ENCODE results near the gene ADAMTSL1. TPM values are rescaled to one million over a fixed set of nuclear protein-coding genes. Genes with fewer than 3 reads are reported as not detected.

The ADAMTSL1 gene
- total RNA-seq, 1 experiment from 2014 or later = 1.2 TPM

DNA sequence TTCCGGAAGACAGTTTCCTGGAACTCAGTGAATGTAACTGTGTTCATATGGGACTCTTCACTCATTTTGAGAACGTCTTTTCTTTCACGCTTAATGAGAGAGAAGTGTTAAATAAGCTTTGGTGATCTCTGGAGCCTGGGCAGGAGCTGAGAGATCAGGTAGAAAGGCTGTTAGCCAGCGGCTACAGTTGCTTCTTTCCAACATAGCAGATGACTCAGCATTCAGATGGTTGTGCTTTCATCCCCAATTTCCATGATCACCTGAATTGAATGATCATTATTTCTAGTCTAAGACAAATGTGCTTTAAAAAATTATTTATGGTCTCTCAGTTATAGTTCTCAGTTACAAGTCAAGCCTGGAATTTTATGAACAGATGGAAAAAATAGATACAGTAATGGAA, 234.5 kb downstream of the ADAMTSL1 start:
- H4K5ac ChIP-seq (ENCODE audit: insufficient read length, low read depth, low read length) = no peak overlapping the region
- TF ChIP-seq, protein P1, sequence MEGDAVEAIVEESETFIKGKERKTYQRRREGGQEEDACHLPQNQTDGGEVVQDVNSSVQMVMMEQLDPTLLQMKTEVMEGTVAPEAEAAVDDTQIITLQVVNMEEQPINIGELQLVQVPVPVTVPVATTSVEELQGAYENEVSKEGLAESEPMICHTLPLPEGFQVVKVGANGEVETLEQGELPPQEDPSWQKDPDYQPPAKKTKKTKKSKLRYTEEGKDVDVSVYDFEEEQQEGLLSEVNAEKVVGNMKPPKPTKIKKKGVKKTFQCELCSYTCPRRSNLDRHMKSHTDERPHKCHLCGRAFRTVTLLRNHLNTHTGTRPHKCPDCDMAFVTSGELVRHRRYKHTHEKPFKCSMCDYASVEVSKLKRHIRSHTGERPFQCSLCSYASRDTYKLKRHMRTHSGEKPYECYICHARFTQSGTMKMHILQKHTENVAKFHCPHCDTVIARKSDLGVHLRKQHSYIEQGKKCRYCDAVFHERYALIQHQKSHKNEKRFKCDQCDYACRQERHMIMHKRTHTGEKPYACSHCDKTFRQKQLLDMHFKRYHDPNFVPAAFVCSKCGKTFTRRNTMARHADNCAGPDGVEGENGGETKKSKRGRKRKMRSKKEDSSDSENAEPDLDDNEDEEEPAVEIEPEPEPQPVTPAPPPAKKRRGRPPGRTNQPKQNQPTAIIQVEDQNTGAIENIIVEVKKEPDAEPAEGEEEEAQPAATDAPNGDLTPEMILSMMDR (conservative IDR thresholded peaks at IDR 0.05) = no peak

More for the DNA sequence above, 234.5 kb downstream of the ADAMTSL1 start:
- Mint-ChIP-seq H3K36me3 (ENCODE audit: insufficient read depth in 1 of 3, low read depth in 3 of 3) (peaks cover 7 to 14% (median 9%) of the 10 kb centered on the region in 3 experiments), H3K27me3 (ENCODE audit: low read depth) (peaks cover 1% of the 10 kb centered on the region; the same call in 1 of the 2 replicates), H3K4me1 (peaks cover 4 to 8% of the 10 kb centered on the region in 2 experiments), H3K9me3 (peaks cover 11 to 14% of the 10 kb centered on the region in 2 experiments), H3K27ac (no peak overlapping the region; a peak in 2 of 7 replicates), H3K4me3 (no peak overlapping the region)
- Histone ChIP-seq H4K8ac (replicated peaks; ENCODE audit: insufficient read length, low read depth, low read length) (no peak overlapping the region), H2BK15ac (ENCODE audit: low read depth, low read length) (no peak overlapping the region), H3K79me1 (ENCODE audit: insufficient read depth, low read depth, low read length, poor library complexity, severe bottlenecking) (no peaks in the 10 kb centered on the region), H2AK5ac (ENCODE audit: insufficient read length, low read length) (no peak overlapping the region), H3K79me2 (ENCODE audit: insufficient read depth, low read length) (no peaks in the 10 kb centered on the region), H3K56ac (ENCODE audit: insufficient read length, low read depth, low read length) (no peak overlapping the region), H3K14ac (ENCODE audit: insufficient read depth, low read length) (no peak overlapping the region), H3K9ac (ENCODE audit: extremely low read depth, insufficient read length, low read length) (no peak overlapping the region), H3T11ph (ENCODE audit: low read length) (no peak overlapping the region), H3K18ac (ENCODE audit: insufficient read length, low read depth, low read length) (no peak overlapping the region), H3K27ac (ENCODE audit: insufficient read length, low read depth, low read length) (no peak overlapping the region), H2BK5ac (ENCODE audit: insufficient read length, low read length) (no peak overlapping the region), H4K91ac (ENCODE audit: insufficient read length, low read depth, low read length) (no peak overlapping the region), H3K27me3 (ENCODE audit: insufficient read depth, low read length) (no peaks in the 10 kb centered on the region), H3K4me2 (ENCODE audit: insufficient read depth, insufficient read length, low read length) (no peak overlapping the region), H3K23ac (ENCODE audit: insufficient read length, low read depth, low read length) (no peak overlapping the region), H2BK120ac (ENCODE audit: low read depth, low read length, poor library complexity, severe bottlenecking) (no peak overlapping the region), H2BK12ac (ENCODE audit: insufficient read length, low read depth, low read length) (no peak overlapping the region), H4K20me1 (ENCODE audit: control insufficient read depth, insufficient read depth, insufficient read length) (no peaks in the 10 kb centered on the region), H3K4me1 (ENCODE audit: insufficient read depth, low read length) (no peaks in the 10 kb centered on the region), H3K9me3 (ENCODE audit: control insufficient read depth, low read depth, low read length) (no peaks in the 10 kb centered on the region), H3K23me2 (ENCODE audit: insufficient read length, low read depth, low read length, poor library complexity, severe bottlenecking) (no peaks in the 10 kb centered on the region), H2BK20ac (ENCODE audit: low read depth, low read length, poor library complexity, severe bottlenecking) (no peak overlapping the region), H2AFZ (ENCODE audit: low read length) (no peak overlapping the region), H3K4ac (ENCODE audit: low read depth, low read length) (no peak overlapping the region)
- no CpG with 5 or more reads among the region's 4 CpGs for WGBS (ENCODE audit: extremely low coverage, insufficient read length, low lambda C conversion rate)
- no peak for DNase-seq

Measured in H9 (cell line).